Mucosa of stomach (tissue), 1 donor: ENCODE data around the gene PLEKHA6.

ENCODE experiments used
- H3K27me3 ChIP-seq: one replicate; pipeline ENCODE4 v1.7.0; 2013; ENCODE audit warnings: mild to moderate bottlenecking, low read length; ENCODE audit not compliant: control insufficient read depth, insufficient read depth
- H3K36me3 ChIP-seq: one replicate; pipeline ENCODE4 v1.7.0; 2013; ENCODE audit warnings: low read length; ENCODE audit not compliant: control insufficient read depth, insufficient read depth
- H3K4me1 ChIP-seq: one replicate; pipeline ENCODE4 v1.7.0; 2013; ENCODE audit warnings: mild to moderate bottlenecking, low read length; ENCODE audit not compliant: control insufficient read depth, insufficient read depth
- H3K4me3 ChIP-seq: one replicate; pipeline ENCODE4 v1.7.0; 2013; ENCODE audit warnings: low read length
- H3K9ac ChIP-seq: one replicate; pipeline ENCODE4 v1.7.0; 2013; ENCODE audit warnings: mild to moderate bottlenecking, low read length, moderate library complexity
- H3K9me3 ChIP-seq: one replicate; pipeline ENCODE4 v1.7.0; 2013; ENCODE audit warnings: mild to moderate bottlenecking, low read length, moderate library complexity; ENCODE audit not compliant: control insufficient read depth
- donor health status: Pancreatic carcinoma.

PLEKHA6 gene

DNA sequence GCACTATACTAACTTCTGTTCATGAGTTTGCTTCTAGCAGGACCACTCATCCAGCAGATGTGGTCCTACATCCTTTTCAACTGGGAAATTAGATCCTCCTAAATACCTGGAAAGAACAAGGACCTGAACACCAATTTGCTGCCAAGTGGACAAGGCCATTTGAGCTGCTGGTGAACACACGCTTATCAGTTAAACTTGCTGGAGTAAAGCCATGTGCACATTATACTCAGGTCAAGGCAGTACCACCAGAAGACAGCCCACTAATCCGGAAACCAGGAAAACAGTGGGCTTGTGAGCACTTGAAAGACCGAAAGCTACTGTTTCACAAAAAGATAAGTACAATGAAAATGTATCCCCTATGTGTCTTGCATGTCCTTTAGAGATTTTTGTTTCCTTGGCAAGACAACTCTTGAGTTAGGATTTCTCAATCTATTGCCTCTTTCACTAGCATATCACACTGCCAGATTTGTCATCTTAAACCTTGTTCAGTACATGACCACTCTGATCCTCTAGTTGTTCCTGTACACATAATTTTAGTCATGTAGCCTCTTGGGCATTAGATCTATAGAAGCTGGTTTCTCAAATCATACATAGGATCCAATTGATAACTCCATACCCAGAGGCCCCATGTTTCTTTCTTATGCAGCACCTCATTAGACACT is 189.1 kb downstream of the PLEKHA6 start:
- Histone ChIP-seq H3K4me1 (no peaks in the 10 kb centered on the region), H3K4me3 (no peak overlapping the region), H3K36me3 (no peaks in the 10 kb centered on the region), H3K9me3 (peaks cover 5% of the 10 kb centered on the region), H3K27me3 (no peaks in the 10 kb centered on the region), H3K9ac (no peak overlapping the region)

DNA sequence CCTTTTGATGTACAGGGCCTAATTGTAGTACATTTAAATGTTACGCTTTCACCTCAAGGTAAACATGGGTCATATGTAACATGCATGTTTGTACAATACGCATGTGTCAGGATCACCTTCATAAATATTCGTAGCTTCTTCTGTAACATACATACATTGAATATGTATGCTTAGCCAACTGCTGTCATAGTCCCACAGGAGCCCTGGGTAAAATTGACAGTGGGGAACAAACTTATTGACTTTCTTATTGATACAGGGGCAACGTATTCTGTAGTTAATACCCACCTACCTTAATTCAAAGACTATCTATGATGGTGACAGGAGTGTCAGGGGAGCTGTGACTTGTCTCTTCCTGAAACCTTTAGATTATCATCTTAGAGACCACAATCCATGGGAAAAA is 189.9 kb downstream of the PLEKHA6 start:
- H3K9me3 ChIP-seq: peaks cover 5% of the 10 kb centered on the region
- H3K27me3 ChIP-seq: no peaks in the 10 kb centered on the region
- H3K4me1 ChIP-seq: no peaks in the 10 kb centered on the region
- H3K36me3 ChIP-seq: no peaks in the 10 kb centered on the region
- no peak overlapping the region for H3K9ac ChIP-seq
- no peak overlapping the region for H3K4me3 ChIP-seq
